Inflammatory macrophage (primary cell): ENCODE results near the gene UBC.
"Not testable (repeated sequence)": the region's sequence is repeated elsewhere in the genome, so short reads cannot be mapped to it uniquely, and the experiment has no call there.

ENCODE experiments used
- DNase-seq, 2 donors: peaks; one replicate each; pipeline ENCODE4 v3.0.0-alpha.2; 2020 to 2022
- total RNA-seq, 18 experiments: gene quantifications; one replicate each; lab custom pipeline; 2026; ENCODE audit warnings: mixed read lengths in 6 of 18, inconsistent platforms in 2 of 18; lab: John Stamatoyannopoulos, UW

UBC gene
- 696 to 1,507 (median 955) reads per million in 18 experiments for total RNA-seq

DNA sequence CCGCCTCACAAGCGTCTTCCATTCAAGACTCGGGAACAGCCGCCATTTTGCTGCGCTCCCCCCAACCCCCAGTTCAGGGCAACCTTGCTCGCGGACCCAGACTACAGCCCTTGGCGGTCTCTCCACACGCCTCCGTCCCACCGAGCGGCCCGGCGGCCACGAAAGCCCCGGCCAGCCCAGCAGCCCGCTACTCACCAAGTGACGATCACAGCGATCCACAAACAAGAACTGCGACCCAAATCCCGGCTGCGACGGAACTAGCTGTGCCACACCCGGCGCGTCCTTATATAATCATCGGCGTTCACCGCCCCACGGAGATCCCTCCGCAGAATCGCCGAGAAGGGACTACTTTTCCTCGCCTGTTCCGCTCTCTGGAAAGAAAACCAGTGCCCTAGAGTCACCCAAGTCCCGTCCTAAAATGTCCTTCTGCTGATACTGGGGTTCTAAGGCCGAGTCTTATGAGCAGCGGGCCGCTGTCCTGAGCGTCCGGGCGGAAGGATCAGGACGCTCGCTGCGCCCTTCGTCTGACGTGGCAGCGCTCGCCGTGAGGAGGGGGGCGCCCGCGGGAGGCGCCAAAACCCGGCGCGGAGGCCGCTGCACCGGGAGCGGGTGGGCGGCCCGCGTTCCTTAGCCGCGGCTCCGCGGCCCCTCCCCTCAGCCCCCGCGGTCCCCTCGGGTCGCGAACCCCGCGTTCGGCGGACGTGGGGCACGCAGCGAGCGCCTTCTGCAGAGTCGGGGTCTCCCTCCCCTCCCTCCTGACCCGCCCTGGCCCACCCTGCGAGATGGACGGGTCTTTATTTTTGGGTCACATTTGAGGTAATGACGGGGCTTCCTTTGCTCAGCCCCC, at the start of gene UBC:
UBC (minus strand) TSS at position 259 of the 847 bp plus-strand sequence. CDS start 879 bp downstream, outside the sequence.
- DNase-seq, result peak; percentile 90 to 93

DNA sequence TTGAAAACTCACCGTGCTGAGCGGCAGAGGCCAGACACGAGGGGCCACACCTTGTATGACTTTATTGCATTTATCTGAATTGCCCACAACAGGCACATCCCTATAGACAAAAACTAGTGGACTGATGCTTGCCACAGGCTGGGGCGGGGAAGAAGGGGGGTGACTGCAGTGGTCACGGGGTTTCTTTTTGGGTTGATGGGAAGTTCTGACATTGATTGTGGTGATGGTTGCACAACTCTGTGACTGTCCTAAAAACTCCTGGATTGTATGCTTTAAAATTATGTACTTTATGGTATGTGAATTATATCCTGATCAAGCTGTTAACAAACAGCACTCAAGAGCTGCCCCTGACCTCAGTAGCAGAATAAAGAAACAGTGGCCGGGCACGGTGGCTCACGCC, 48.8 kb upstream of the UBC start:
- peak; percentile 19 to 24 for DNase-seq

DNA sequence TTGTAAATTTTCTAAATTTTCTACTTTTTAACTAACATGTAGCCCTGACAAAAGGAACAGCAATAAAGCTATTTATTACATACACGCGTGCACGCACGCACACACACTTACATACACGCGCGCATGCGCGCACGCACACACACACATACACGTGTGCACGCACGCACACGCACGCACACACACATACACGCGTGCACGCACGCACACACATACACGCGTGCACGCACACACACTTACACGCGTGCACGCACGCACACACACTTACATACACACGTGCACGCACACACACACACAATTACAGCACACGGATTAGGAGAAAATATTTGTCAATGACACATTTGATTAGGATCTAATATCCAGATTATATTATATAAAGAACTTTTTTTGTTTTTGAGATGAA, 46.6 kb upstream of the UBC start:
- DNase-seq, result no peak

DNA sequence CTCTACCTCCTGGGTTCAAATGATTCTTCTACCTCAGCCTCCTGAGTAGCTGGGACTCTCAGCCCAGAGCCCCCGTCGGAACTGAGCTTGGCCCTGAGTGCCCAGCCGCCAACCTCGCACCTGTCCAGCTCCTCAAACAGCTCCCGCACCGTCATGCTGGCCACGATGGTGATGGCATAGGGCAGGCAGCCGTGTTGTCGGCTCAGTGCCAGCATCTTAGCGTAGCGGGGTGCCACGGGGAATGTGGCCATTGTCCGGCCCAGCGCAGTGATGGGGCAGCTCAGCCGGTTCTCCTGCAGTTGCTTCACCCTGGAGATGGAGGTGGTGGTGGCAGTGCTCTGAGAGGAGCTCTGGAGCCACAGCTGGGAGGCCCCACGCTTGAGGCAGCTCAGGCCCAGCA, 42.1 kb upstream of the UBC start:
- no peak for DNase-seq

DNA sequence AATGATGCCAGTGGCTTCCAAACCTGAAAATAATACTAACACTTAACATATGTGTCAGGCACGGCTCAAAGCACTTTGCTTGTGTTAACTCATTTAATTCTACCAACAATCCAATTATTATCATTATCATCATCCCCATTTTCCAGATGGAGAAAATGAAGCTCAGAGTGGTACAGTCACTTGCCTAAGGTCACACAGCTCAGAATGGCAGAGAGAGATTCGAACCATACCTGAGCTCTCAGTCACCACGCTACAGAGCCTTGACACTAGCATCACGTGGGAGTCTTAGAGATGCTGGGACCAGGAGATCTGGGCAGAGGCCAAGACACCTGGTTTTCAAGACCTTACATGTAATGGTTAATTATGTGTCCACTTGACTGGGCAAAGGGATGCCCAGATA, 40.3 kb upstream of the UBC start:
- no peak for DNase-seq

DNA sequence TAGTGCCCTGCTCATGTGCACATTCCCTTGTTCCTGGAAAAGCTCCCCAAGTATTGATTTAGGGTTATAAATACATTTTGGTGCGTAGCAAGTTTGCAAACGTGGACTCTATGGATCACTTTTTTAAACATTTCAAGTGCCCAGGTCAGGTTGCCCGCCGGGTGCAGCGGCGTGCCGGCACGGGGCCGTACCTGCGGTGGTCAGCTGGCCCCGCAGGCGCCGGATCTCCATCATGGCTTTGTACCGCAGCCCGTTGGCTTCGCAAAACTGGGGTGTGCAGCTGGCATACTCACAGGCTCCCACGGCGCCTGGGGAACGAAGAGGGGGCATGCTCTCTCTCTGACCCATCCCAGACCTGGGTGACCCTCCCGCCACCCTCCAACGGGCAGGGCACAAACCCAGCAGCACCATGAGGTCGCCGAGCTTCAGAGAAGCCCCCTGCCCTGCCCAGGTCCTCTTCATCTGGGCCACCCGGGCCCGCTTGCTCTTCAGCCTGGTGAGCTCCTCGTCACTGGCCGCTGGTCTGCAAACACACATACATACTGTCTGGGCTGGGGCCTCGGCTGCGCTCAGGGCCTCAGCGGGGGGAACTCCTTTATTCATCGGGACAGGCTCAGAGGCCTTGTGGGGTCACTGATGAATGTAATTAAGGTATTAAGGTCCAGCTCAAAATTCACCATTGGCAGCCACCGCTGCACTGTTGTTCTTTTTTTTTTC, 39.4 kb upstream of the UBC start:
- DNase-seq, result no peak

DNA sequence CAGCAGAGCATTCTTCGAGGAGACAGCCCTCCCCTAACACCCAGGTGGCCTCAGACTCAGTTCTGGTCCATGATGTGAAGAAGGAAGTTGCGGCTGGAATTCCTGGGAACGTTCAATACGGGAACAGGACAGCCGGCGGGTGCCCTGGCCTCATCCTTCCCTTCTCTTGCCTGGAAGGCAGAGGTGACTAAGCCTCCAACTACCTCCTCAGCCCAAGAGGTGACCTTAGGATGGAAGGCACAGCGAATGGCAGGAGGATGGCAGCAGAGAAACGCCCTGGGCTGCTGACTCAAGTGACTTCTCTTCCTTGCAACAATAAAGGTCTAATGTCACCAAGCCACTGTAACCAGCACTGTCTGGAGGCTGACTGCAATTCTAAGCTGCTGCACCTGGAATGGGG, 38.4 kb upstream of the UBC start:
- DNase-seq, result no peak

DNA sequence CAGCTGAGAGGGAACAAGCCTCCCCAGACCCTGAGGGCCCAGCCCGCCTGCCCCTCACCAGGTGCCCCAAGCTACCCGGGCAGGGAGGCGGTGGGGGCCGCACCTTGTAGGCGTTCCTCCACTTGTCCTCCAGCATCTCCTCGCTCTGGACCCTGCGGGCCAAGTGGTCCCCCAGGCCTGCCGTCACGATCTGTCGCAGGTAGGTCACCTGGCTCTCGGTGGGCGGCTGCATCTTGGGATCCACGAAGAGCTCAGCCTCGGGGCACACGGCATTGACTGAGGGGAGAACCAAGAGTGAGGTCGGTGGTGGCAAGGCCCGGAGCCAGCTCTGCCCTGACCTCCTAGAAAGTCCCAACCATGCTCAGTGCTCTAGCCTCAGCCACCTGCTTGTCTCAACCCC, 37.8 kb upstream of the UBC start:
- DNase-seq, result no peak

DNA sequence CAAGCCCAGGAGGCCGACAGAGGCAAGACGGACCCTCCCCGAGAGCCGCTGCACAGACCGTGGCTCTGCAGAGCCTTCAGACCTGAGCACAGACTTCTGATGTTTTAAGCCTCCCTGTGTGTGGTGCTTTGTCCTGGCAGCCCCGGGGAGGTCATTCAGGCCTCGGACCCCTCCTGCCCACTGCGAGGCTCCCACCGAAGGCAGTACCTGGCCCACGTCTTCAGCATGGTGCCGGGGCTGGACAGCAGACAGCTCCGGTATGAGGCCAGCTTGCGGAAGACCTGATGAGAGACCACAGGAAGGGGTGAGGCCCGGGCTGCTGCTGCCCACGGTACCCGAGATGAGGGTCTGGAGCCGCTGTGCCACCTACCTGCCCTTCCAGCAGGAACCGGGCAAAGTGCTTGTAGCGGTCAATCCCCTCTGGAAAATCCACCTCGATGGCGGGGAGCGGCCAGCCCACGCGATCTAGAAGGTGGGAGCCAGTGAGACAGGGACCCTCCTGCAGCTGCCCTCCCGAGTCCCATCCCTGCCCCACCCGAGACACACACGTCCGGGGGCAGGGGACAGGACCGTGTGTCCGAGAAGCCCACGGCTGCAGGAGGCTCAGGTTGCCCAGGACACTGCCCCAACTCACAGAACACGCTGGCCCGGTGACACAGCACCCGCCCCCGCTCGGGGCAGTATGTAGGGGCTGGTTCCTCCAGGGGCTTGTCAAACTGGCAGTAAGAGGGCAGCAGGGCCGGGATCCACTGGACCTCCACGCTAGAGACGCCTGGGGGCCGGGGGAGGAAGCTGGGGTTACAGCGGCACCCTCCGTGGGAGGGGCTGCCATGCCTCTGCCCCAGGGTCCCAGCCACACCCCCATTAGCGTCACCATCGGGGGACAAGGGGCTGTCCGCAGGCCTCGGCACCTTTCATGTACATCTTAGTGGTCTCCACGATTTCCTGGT, 35.6 kb upstream of the UBC start:
- no peak for DNase-seq

DNA sequence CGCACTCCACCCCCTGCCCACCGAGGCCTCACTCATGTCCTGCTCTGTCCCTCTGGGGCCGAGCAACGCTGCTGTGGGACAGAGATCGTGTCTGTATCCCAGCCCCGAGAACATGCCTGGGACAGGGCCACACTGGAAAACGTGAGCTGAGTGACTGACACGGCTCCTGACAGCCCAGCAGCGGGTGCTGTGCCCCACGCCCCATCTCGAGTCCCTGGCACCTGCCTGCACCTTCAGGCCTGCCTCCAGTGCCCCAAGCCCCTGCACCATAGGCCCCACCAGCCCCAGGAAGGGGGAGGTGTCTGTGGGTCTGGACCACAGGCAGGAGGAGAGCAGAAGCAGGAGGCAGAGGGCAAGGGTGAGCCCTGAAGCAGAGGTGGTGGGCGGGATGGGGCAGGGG, 34.6 kb upstream of the UBC start:
- no peak for DNase-seq

DNA sequence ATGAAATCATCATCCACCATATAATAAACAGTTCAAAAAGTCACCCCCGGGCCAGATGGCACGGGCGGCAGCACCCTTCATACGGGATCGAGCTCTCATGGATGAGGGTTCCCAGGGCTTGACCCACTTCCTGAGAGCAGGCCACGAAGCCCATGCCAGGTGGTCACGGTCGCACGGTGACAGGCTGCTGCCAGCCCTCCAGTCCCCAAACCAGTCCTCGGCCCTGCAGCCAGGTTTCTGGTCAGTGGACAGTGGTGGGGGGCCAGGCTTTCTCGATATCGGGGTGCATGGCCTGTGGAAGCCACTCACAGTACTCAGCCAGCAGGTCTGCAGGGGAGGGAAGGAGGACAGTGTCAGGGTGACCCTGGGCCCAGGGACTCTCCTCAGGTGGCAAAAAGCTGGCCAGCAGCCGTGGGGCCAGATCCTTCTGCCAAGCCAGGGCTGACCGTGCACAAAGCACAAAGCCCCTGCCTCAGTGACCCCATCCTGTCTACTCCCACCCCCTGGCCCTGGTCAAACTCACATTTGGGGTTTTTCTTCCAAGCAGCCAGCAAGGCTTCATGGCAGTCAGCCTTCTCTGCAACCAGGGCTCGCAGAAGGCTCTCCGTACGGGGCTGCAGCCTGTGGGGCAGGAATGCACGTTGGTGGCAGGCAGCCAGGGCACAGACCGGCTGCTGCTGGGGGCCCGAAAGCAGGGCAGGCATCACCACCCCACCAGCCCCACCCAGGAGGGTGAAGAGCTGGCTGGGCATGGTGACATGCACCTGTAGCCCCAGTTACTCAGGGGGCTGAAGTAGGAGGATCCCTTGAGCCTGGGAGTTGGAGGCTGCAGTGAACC, 33.3 kb upstream of the UBC start:
- DNase-seq, result no peak

DNA sequence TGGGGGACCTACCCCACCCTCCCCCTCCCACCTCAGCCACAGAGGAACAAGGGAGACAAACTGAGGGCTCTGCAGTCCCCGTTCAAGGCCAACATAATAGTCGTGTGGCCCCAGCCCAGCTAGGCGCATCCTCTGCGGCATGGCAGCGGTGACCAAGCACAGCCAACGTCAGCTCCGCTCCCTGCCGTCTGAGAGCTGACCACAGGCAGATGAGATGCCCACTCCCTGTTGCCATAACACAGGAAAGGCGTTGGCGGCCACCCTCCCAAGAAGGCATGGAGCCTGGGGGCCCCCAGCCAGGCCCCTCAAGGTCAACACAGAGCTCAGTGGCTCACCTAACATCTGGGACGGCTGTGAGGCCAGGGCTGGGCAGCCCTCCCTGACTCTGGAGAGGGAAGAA, 32.6 kb upstream of the UBC start:
- no peak for DNase-seq

DNA sequence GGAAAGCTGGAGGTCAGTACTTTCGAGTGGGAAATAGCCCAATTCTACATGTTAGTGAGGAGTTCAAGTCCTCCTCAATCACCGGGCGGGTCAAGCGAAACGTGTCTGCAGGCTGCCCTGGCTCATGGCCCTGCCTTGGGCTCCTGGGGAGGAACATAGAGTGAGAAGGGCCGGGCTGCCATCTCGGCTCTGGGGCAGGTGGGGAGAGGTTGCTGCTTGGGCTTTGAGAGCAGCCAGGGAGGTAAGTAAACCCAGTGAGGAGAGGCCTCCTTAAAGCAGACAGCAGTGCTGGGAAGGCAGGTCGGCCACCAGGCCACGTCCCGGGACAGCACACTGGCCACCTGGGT, 32.0 kb upstream of the UBC start:
- DNase-seq, result no peak

DNA sequence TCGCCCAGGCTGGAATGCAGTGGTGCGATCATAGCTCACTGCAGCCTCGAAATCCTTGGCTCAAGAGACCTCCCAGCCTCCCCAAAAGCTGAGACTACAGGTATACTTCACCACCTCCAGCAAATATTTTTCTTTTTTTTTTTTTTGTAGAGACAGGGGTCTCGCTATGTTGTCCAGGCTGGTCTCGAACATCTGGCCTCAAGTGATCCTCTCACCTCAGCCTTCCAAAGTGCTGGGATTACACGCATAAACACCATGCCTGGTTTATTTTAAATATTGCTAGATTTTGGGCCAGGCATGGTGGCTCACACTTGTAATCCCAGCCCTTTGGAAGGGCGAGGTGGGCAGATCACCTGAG, 26.7 kb upstream of the UBC start:
- no peak for DNase-seq

DNA sequence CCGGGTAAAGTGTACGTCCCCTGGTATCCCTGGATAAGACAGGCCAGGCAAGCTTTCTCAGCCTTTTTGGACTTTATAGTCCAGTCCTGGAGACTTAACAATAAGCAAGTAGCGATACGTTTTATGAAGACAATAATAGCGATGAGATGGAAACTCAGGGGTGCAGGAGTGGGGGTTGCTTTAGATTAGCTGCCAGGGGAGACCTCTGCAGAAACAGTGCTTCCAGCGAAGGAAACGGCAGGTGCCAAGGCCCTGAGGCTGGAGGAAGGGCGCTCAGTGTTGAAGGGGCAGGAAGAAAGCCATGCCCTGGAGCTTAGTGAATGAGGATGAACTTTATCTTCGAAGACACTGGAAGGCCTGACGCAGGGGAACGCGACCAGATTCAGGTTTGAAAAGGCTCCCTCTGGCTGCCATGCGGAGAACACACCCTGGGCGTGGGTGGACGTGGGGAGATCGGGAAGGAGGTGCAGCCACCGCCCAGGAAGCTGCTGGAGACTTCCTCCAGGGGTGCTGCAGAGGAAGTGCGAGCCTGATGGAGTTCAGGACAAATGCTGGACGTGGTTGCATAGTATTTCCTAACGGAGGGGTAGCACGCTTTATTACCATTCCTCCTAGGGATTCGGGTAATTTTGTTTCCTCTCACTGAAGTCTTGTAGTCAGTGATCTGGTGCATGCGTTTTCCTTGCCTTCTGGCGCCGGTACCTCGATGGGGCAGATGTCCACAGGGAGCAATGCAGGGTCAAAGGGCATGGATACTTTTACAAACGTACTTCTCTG, 26.1 kb upstream of the UBC start:
- DNase-seq, result peak; percentile 97 to 98

DNA sequence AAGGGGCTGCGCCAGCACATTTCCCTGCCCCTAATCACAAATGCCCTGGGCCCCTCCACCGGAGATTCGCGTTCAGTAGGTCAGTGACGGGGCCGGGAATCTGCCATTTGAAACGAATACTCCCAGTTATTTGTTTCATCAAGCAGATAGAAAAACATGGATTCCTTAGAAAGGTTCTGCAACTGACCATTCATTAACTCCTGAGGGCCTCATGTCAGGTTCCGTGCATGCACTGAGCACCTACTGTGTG, 25.6 kb upstream of the UBC start:
- no peak for DNase-seq

DNA sequence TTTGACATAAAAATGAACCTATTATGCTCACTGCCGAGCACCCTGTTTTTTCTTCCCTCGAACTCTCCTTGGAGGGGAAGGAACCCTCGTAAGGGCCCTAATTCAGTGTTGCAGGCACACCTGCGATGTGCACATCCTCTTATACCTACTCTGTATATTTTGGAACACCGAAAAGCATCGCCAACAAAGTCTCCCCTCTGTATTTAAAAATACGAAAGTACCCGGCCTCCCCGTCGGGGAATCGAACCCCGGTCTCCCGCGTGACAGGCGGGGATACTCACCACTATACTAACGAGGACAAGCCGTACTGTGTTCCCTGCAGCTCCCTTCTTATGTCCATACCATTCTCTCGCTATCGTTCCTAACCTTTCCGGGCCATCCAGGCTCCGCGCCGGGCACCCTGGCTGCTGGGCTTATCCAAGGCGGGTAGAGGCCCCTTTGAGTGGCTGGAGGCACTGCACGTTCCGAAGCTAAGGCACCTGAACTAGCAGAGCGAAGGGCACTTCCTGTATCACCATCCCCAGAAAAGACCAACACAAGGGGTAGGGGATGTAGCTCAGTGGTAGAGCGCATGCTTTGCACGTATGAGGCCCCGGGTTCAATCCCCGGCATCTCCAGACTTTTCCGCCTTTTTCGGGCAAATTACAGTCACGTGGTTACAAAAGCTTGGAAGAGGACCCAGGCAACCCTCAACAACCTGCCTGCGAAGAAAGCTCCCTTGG, 25.1 kb upstream of the UBC start:
- DNase-seq, result peak; percentile 80 to 84

DNA sequence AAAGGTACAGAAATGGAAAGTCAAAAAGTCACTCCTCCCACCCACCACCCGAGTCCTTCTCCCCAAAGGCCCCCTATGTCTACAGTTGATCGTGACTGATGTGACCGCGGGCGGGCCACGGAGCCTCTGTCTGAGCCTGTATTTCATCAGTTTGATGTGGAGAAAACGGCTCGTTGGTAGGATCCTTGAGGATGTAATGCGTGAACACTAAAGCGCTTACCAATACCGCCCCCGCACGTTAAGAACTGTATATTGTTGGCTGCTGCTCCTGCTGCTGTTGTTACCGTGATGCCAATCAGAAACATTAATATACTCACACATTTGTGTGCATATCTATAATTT, 24.6 kb upstream of the UBC start:
- DNase-seq, result peak; percentile 81

DNA sequence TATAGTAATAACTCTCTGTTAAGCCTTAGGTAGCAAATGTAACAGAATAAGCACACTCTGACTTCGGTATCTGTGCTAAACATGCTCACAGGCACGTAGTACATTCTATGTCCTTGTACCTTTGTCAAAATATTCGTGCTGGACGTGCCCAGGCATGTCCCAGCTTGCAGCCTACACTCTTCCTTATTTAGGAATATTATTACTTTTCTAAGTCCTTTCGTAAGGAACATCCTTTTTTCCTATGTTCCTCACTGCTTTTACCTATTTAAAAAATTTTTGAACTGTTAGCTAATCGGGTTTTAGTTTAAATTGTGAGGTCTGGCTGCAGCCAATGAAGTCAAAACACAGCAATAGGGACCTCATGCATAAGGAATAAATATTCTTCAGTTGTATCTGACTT, 24.1 kb upstream of the UBC start:
- DNase-seq, result peak in 1 of 2 donors; percentile 42

DNA sequence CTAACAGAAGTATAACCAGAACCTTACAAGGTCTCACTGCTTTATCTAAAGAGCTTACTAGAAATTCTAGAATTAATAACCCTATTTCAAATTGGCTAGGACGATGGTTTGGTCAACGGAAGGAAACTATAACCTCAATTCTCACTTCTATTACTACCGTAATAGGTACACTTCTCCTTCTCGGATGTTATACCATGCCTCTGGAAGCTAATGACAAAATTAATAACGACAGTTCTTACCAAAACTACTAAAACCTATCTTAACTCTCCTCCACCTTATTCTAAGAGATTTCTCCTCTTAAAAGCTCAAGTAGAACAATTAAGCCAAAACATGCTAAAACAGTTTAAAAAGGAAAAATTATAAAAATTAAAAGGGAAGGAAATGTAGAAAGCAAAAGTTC, 23.7 kb upstream of the UBC start:
- no peak for DNase-seq

DNA sequence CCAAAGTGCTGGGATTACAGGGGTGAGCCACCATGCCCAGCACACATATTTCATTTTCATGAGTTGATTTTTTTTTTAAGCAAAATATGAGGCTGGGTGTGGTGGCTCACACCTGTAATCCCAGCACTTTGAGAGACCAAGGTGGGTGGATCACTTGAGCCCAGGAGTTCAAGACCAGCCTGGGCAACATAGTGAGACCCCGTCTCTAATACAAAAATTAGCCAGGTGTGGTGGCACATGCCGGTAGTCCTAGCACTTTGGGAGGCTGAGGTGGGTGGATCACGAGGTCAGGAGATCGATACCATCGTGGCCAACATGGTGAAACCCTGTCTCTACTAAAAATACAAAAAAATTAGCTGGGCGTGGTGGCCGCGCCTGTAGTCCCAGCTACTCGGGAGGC, 17.1 kb upstream of the UBC start:
- DNase-seq, result not testable (repeated sequence)
